GM13976 (cell line): ENCODE data around the gene CCDC154.
"Not testable (repeated sequence)": the region's sequence is repeated elsewhere in the genome, so short reads cannot be mapped to it uniquely, and the experiment has no call there.

Source experiments
- DNase-seq: peaks from one replicate; pipeline ENCODE4 v3.0.0; 2012; ENCODE audit warnings: low spot score
- CTCF ChIP-seq: IDR thresholded peaks from 2 replicates; pipeline ENCODE4 v1.5.1; 2012; ENCODE audit warnings: borderline replicate concordance, mild to moderate bottlenecking; ENCODE audit not compliant: insufficient read depth; ENCODE audit errors: extremely low read depth, missing control alignments, control extremely low read depth
- in situ Hi-C: fragments of 300-500 bp; cut with MboI; formaldehyde crosslinking; loops from one replicate; pipeline ENCODE4 v1.12.0; 2022; ENCODE audit warnings: low sequenced_read_pairs, mixed read lengths, inconsistent platforms; ENCODE audit not compliant: unreplicated experiment

CCDC154 gene

GRCh38 chr16:1443403-1443973, 868 bp downstream of the CCDC154 start:
- DNase-seq = no peak
- in situ Hi-C loops = no loop called here
- TF ChIP-seq CTCF = no peak

- DNase-seq = no peak
- TF ChIP-seq CTCF = no peak
- in situ Hi-C loops = no loop called here
These were observed 1.7 kb downstream of the CCDC154 start for GRCh38 chr16:1442697-1443096.

GRCh38 chr16:1441391-1441829, 2.9 kb downstream of the CCDC154 start:
- DNase-seq = no peak
- TF ChIP-seq CTCF = no peak
- in situ Hi-C loops = no loop called here

- DNase-seq, in situ Hi-C loops: not testable (repeated sequence)
These were observed 4.7 kb downstream of the CCDC154 start for GRCh38 chr16:1439699-1440074.

GRCh38 chr16:1439058-1439698, 5.2 kb downstream of the CCDC154 start:
- in situ Hi-C loops = no loop called here
- no peak for DNase-seq
- no peak for TF ChIP-seq CTCF

- no peak for TF ChIP-seq CTCF
These were observed 5.9 kb downstream of the CCDC154 start for GRCh38 chr16:1438229-1439057.

GRCh38 chr16:1437606-1438005, 6.8 kb downstream of the CCDC154 start:
- in situ Hi-C loops = no loop called here
- TF ChIP-seq CTCF = no peak
- no peak for DNase-seq

More at GRCh38 chr16:1438229-1439057, 5.9 kb downstream of the CCDC154 start:
- DNase-seq = no peak
- in situ Hi-C loops = no loop called here
